Vagina (tissue), 2 donors: ENCODE results near the gene PHACTR2. TPM values are rescaled to one million over a fixed set of nuclear protein-coding genes. Genes with fewer than 3 reads are reported as not detected.

ENCODE experiments used
- DNase-seq, 2 donors: peaks; one replicate each; pipeline ENCODE4 v3.0.0-alpha.2; 2017; ENCODE audit errors: extremely low spot score in 2 of 2
- H3K27ac ChIP-seq: fragments of 200-600 bp; sonication (generic); one replicate; pipeline ENCODE4 v1.5.1; 2019
- H3K27me3 ChIP-seq: fragments of 200-600 bp; sonication (generic); one replicate; pipeline ENCODE4 v1.5.1; 2019
- H3K36me3 ChIP-seq, 2 donors: fragments of 200-600 bp; sonication (generic); one replicate each; pipeline ENCODE4 v1.5.1; 2017 to 2019
- H3K4me1 ChIP-seq: fragments of 200-600 bp; sonication (generic); one replicate; pipeline ENCODE4 v1.5.1; 2019
- H3K4me3 ChIP-seq, 2 donors: fragments of 200-600 bp; sonication (generic); 1 replicate in 1 of 2; 2 replicates in 1 of 2; pipeline ENCODE4 v1.5.1; 2016 to 2019
- H3K9me3 ChIP-seq: fragments of 200-600 bp; sonication (generic); one replicate; pipeline ENCODE4 v1.5.1; 2019
- POLR2A ChIP-seq, 2 donors: fragments of 450-650 bp; IDR thresholded peaks; one replicate each; pipeline ENCODE4 v1.6.1; 2017; ENCODE audit warnings: antibody characterized with exemption in 2 of 2, mild to moderate bottlenecking in 2 of 2, moderate library complexity in 2 of 2
- POLR2AphosphoS5 ChIP-seq, 2 donors: sonication (generic); formaldehyde crosslinking; IDR thresholded peaks; one replicate each; pipeline ENCODE4 v1.9.0; 2017; ENCODE audit warnings: antibody characterized with exemption in 2 of 2, mild to moderate bottlenecking in 2 of 2, low read depth in 1 of 2; ENCODE audit not compliant: insufficient read depth in 1 of 2
- intact Hi-C: fragments of 100-400 bp; cut with DNase I; formaldehyde crosslinking; loops from one replicate; pipeline ENCODE4 v1.15.1; 2023
- total RNA-seq: library from RNA; depleted of rRNA; stranded (reverse); fragments of >200 nt; gene quantifications from one replicate; pipeline ENCODE4 v1.2.3, GENCODE V29; 2016
- TF ChIP-seq, protein P1 (sequence below), 3 experiments: fragments of 450-650 bp in 2 of 3; fragments of 200-600 bp in 1 of 3; sonication (generic) in 1 of 3; IDR thresholded peaks; one replicate each; pipeline ENCODE4 v1.5.1; 2017 to 2019; ENCODE audit warnings: antibody characterized with exemption in 3 of 3, mild to moderate bottlenecking in 2 of 3, moderate library complexity in 2 of 3

PHACTR2 gene
- total RNA-seq, 1 donor from 2014 or later: 61.6 TPM

- intact Hi-C loops: no loop called here
- Histone ChIP-seq H3K27ac (no peak overlapping the region), H3K4me3 (no peak overlapping the region)
Measured at GRCh38 chr6:143836150-143836549, 158.4 kb downstream of the PHACTR2 start.

DNA sequence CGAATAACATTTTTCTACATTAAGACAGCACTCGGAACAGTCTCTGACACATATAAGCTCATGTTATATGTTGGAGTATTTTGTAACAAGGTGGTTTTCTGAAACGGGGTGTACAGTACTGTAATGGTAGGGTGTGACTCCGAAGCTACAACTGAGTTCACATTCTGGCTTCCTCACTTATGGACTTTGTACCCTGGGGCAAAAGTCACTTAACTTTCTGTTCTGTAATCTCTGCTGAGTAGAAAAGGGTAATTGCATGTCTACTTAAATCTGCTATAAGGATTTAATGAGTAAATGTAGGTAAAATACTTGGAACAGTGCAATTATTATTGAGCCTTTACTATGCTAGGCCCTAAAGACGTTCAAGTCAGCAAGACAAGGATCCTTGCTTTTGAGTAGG lies 160.6 kb downstream of the PHACTR2 start:
- no peak overlapping the region for H3K27ac ChIP-seq
- no peaks in the 10 kb centered on the region for H3K9me3 ChIP-seq
- TF ChIP-seq POLR2AphosphoS5 (IDR thresholded peaks at IDR 0.05; ENCODE audit: insufficient read depth in 1 of 2, low read depth in 1 of 2) (no peak), POLR2A (IDR thresholded peaks at IDR 0.05) (no peak)
- TF ChIP-seq, protein P1, sequence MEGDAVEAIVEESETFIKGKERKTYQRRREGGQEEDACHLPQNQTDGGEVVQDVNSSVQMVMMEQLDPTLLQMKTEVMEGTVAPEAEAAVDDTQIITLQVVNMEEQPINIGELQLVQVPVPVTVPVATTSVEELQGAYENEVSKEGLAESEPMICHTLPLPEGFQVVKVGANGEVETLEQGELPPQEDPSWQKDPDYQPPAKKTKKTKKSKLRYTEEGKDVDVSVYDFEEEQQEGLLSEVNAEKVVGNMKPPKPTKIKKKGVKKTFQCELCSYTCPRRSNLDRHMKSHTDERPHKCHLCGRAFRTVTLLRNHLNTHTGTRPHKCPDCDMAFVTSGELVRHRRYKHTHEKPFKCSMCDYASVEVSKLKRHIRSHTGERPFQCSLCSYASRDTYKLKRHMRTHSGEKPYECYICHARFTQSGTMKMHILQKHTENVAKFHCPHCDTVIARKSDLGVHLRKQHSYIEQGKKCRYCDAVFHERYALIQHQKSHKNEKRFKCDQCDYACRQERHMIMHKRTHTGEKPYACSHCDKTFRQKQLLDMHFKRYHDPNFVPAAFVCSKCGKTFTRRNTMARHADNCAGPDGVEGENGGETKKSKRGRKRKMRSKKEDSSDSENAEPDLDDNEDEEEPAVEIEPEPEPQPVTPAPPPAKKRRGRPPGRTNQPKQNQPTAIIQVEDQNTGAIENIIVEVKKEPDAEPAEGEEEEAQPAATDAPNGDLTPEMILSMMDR (IDR thresholded peaks at IDR 0.05): no peak
- H3K36me3 ChIP-seq: no peaks in the 10 kb centered on the region
- no peak overlapping the region for H3K4me3 ChIP-seq
- DNase-seq: no peak
- no peaks in the 10 kb centered on the region for H3K27me3 ChIP-seq
- H3K4me1 ChIP-seq: peaks cover 7% of the 10 kb centered on the region
- intact Hi-C loops: no loop called here

More at GRCh38 chr6:143836150-143836549, 158.4 kb downstream of the PHACTR2 start:
- H3K27me3 ChIP-seq: no peaks in the 10 kb centered on the region
- TF ChIP-seq POLR2A (IDR thresholded peaks at IDR 0.05) (no peak), POLR2AphosphoS5 (IDR thresholded peaks at IDR 0.05; ENCODE audit: insufficient read depth in 1 of 2, low read depth in 1 of 2) (no peak)
- TF ChIP-seq, protein P1 (IDR thresholded peaks at IDR 0.05): no peak
- no peaks in the 10 kb centered on the region for H3K9me3 ChIP-seq
- H3K36me3 ChIP-seq: no peaks in the 10 kb centered on the region
- DNase-seq: no peak
- no peaks in the 10 kb centered on the region for H3K4me1 ChIP-seq

DNA sequence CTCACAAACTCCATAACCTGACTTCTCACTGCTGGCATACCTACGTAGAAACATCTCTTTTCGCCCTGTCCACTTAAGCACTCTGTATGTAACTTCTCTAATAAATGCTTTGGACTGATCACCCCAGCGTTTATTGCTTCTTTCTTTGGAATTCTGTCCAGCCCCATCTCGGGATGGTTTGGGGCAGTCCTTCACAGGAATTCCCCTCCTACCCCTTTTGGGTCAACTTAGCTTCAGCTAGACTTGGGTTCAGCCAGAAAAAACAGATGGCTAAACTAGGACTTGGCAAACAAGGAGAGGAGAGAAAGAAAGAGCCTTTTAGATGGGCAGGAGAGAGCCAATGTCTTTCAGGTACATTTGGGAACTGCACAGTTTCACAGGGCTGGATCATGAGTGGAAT lies 161.4 kb downstream of the PHACTR2 start:
- no peak for TF ChIP-seq POLR2AphosphoS5 (IDR thresholded peaks at IDR 0.05; ENCODE audit: insufficient read depth in 1 of 2, low read depth in 1 of 2)
- TF ChIP-seq, protein P1 (IDR thresholded peaks at IDR 0.05): no peak
- TF ChIP-seq POLR2A (IDR thresholded peaks at IDR 0.05): no peak
- Histone ChIP-seq H3K4me3 (no peak overlapping the region), H3K4me1 (peaks cover 14% of the 10 kb centered on the region), H3K9me3 (no peaks in the 10 kb centered on the region), H3K36me3 (no peaks in the 10 kb centered on the region), H3K27me3 (no peaks in the 10 kb centered on the region), H3K27ac (no peak overlapping the region)
- no peak for DNase-seq
- intact Hi-C loops: no loop called here

DNA sequence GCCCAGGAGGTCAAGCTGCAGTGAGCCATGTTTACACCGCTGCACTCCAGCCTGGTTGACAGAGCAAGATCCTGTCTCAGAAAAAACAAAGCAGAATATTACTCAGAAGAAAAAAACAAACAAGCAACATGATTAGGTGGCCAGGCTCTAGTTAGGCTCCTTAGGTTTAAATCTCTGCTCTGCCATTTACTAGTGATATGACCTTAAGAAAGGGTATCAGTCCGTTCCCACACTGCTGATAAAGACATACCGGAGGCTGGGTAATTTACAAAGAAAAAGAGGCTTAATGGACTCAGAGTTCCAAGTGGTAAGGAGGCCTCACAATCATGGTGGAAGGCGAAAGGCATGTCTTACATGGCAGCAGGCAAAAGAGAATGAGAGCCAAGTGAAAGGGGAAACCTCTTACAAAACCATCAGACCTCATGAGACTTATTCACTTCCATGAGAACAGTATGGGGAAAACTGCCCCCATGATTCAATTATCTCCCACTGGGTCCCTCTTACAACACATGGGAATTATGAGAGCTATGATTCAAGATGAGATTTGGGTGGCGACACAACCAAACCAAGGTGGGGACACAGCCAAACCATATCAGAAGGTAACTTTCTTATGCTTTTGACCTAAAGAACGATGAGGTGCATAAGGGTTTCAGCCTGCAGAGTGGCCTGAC lies 163.0 kb downstream of the PHACTR2 start:
- intact Hi-C loops: loop anchor here (10.0 kb wide), 1 partner anchor 174 kb away; no protein-coding TSS in a partner anchor
- H3K27ac ChIP-seq: no peak overlapping the region
- H3K36me3 ChIP-seq: peaks cover 2 to 14% of the 10 kb centered on the region in 2 donors
- no peak for DNase-seq
- no peak overlapping the region for H3K4me3 ChIP-seq
- no peaks in the 10 kb centered on the region for H3K27me3 ChIP-seq
- TF ChIP-seq, protein P1 (IDR thresholded peaks at IDR 0.05): no peak
- TF ChIP-seq POLR2A (IDR thresholded peaks at IDR 0.05) (no peak), POLR2AphosphoS5 (IDR thresholded peaks at IDR 0.05; ENCODE audit: insufficient read depth in 1 of 2, low read depth in 1 of 2) (no peak)
- peaks cover 26% of the 10 kb centered on the region for H3K4me1 ChIP-seq
- no peaks in the 10 kb centered on the region for H3K9me3 ChIP-seq

- peaks cover 26% of the 10 kb centered on the region for H3K4me1 ChIP-seq
- H3K36me3 ChIP-seq: peaks cover 2 to 31% of the 10 kb centered on the region in 2 donors
- DNase-seq: no peak
- TF ChIP-seq POLR2AphosphoS5 (IDR thresholded peaks at IDR 0.05; ENCODE audit: insufficient read depth in 1 of 2, low read depth in 1 of 2): no peak
- TF ChIP-seq, protein P1 (IDR thresholded peaks at IDR 0.05): no peak
- TF ChIP-seq POLR2A (IDR thresholded peaks at IDR 0.05): no peak
- H3K27me3 ChIP-seq: no peaks in the 10 kb centered on the region
- intact Hi-C loops: loop anchor here (10.0 kb wide), 1 partner anchor 172 kb away; no protein-coding TSS in a partner anchor
- H3K27ac ChIP-seq: peak overlapping the region; percentile 97
- H3K4me3 ChIP-seq: peak overlapping the region; percentile 78 to 89
- no peaks in the 10 kb centered on the region for H3K9me3 ChIP-seq
Measured at GRCh38 chr6:143842461-143842901, 164.7 kb downstream of the PHACTR2 start.
